Fibroblast of mammary gland (primary cell): ENCODE results near the gene ROBO3.

ENCODE experiments used
- DNase-seq: peaks from one replicate; pipeline ENCODE4 v3.0.0-alpha.2; 2010; ENCODE audit warnings: low read depth
- H3K4me3 ChIP-seq: 2 replicates; pipeline ENCODE4 v1.5.1; 2011; ENCODE audit warnings: low read depth, mild to moderate bottlenecking, low read length, moderate library complexity; ENCODE audit not compliant: control insufficient read depth
- TF ChIP-seq, protein P1 (sequence below): conservative IDR thresholded peaks from 2 replicates; pipeline ENCODE4 v1.5.1; 2011; ENCODE audit warnings: low read depth, low read length, inconsistent platforms; ENCODE audit not compliant: control insufficient read depth, insufficient read depth

The ROBO3 gene

GRCh38 chr11:124878759-124879492 lies 13.7 kb downstream of the ROBO3 start:
- no peak overlapping the region for H3K4me3 ChIP-seq
- TF ChIP-seq, protein P1, sequence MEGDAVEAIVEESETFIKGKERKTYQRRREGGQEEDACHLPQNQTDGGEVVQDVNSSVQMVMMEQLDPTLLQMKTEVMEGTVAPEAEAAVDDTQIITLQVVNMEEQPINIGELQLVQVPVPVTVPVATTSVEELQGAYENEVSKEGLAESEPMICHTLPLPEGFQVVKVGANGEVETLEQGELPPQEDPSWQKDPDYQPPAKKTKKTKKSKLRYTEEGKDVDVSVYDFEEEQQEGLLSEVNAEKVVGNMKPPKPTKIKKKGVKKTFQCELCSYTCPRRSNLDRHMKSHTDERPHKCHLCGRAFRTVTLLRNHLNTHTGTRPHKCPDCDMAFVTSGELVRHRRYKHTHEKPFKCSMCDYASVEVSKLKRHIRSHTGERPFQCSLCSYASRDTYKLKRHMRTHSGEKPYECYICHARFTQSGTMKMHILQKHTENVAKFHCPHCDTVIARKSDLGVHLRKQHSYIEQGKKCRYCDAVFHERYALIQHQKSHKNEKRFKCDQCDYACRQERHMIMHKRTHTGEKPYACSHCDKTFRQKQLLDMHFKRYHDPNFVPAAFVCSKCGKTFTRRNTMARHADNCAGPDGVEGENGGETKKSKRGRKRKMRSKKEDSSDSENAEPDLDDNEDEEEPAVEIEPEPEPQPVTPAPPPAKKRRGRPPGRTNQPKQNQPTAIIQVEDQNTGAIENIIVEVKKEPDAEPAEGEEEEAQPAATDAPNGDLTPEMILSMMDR: no peak
- no peak for DNase-seq

- no peak overlapping the region for H3K4me3 ChIP-seq
- no peak for DNase-seq
- TF ChIP-seq, protein P1: no peak
These were observed 14.5 kb downstream of the ROBO3 start for GRCh38 chr11:124879493-124880289.

DNA sequence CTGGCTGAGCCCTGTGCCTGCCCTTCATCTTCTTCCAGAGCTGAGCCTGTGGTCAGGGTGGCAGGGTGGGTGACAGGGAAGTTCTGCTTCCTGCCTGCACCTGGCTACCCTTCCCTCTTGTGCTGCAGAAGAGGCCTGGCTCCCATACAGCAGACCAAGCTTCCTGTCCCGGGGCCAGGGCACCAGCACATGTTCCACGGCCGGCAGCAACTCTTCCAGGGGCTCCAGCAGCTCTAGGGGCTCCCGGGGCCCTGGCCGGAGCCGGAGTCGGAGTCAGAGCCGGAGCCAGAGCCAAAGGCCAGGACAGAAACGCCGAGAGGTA lies 15.0 kb downstream of the ROBO3 start:
- TF ChIP-seq, protein P1: no peak

GRCh38 chr11:124880958-124881357 lies 15.7 kb downstream of the ROBO3 start:
- no peak for DNase-seq
- H3K4me3 ChIP-seq: no peak overlapping the region
- TF ChIP-seq, protein P1: no peak

More for the DNA sequence above, 15.0 kb downstream of the ROBO3 start:
- no peak for DNase-seq
- H3K4me3 ChIP-seq: no peak overlapping the region

GRCh38 chr11:124882339-124883071 lies 17.3 kb downstream of the ROBO3 start:
- no peak overlapping the region for H3K4me3 ChIP-seq
- TF ChIP-seq, protein P1: no peak
- DNase-seq: no peak

GRCh38 chr11:124884340-124884739 lies 19.1 kb downstream of the ROBO3 start:
- H3K4me3 ChIP-seq: no peak overlapping the region
- no peak for DNase-seq
- TF ChIP-seq, protein P1: no peak
